ENCODE results near the gene SLC22A8.
"Not testable (repeated sequence)": the region's sequence is repeated elsewhere in the genome, so short reads cannot be mapped to it uniquely, and the experiment has no call there.

The SLC22A8 gene

GRCh38 chr11:62985041-62985750 lies 30.4 kb downstream of the SLC22A8 start:
- DNase-seq (ENCODE audit: low read depth), result no peak

- DNase-seq (ENCODE audit: low read depth), result no peak
Measured at GRCh38 chr11:62984451-62984991, 31.1 kb downstream of the SLC22A8 start, which contains the start of gene SLC22A6. Gene SLC22A6, minus strand, starts transcription at chr11:62984967. Its CDS starts 277 bp downstream, at chr11:62984690.

- DNase-seq (ENCODE audit: low read depth), result no peak
Measured at GRCh38 chr11:62983536-62984199, 32.0 kb downstream of the SLC22A8 start.

- no peak for DNase-seq (ENCODE audit: low read depth)
Measured at GRCh38 chr11:62981743-62982142, 33.9 kb downstream of the SLC22A8 start.

GRCh38 chr11:62980133-62980760 lies 35.4 kb downstream of the SLC22A8 start:
- DNase-seq (ENCODE audit: low read depth), result no peak

- no peak for DNase-seq (ENCODE audit: low read depth)
Measured at GRCh38 chr11:62976109-62976508, 39.5 kb downstream of the SLC22A8 start.

GRCh38 chr11:62974848-62975522 lies 40.7 kb downstream of the SLC22A8 start:
- DNase-seq (ENCODE audit: low read depth), result no peak

- DNase-seq (ENCODE audit: low read depth), result no peak
Measured at GRCh38 chr11:62965574-62965973, 50.1 kb downstream of the SLC22A8 start.

GRCh38 chr11:62962391-62962790 lies 53.2 kb downstream of the SLC22A8 start:
- no peak for DNase-seq (ENCODE audit: low read depth)

- no peak for DNase-seq (ENCODE audit: low read depth)
Measured at GRCh38 chr11:62961017-62961570, 54.5 kb downstream of the SLC22A8 start.

GRCh38 chr11:62959422-62959980 lies 56.1 kb downstream of the SLC22A8 start:
- DNase-seq (ENCODE audit: low read depth), result no peak

- DNase-seq (ENCODE audit: low read depth), result no peak
Measured at GRCh38 chr11:62958547-62959421, 56.9 kb downstream of the SLC22A8 start.

GRCh38 chr11:62957147-62957546 lies 58.5 kb downstream of the SLC22A8 start:
- DNase-seq (ENCODE audit: low read depth), result no peak

- no peak for DNase-seq (ENCODE audit: low read depth)
Measured at GRCh38 chr11:62954478-62954877, 61.2 kb downstream of the SLC22A8 start.

- no peak for DNase-seq (ENCODE audit: low read depth)
Measured at GRCh38 chr11:62953811-62954210, 61.8 kb downstream of the SLC22A8 start.

- no peak for DNase-seq (ENCODE audit: low read depth)
Measured at GRCh38 chr11:62948765-62949320, 66.8 kb downstream of the SLC22A8 start.

GRCh38 chr11:62945538-62945937 lies 70.1 kb downstream of the SLC22A8 start:
- DNase-seq (ENCODE audit: low read depth), result not testable (repeated sequence)
